GM21528 (cell line): ENCODE measurements around the gene MLH1.
"Not testable (repeated sequence)": the region's sequence is repeated elsewhere in the genome, so short reads cannot be mapped to it uniquely, and the experiment has no call there.

Experiments used
- ATAC-seq: cut with Tn5 transposase; IDR thresholded peaks from one replicate; pipeline ENCODE4 v1.9.1; 2021; ENCODE audit warnings: mild to moderate bottlenecking, moderate library complexity; ENCODE audit not compliant: unreplicated experiment, low FRiP score

Gene MLH1

DNA sequence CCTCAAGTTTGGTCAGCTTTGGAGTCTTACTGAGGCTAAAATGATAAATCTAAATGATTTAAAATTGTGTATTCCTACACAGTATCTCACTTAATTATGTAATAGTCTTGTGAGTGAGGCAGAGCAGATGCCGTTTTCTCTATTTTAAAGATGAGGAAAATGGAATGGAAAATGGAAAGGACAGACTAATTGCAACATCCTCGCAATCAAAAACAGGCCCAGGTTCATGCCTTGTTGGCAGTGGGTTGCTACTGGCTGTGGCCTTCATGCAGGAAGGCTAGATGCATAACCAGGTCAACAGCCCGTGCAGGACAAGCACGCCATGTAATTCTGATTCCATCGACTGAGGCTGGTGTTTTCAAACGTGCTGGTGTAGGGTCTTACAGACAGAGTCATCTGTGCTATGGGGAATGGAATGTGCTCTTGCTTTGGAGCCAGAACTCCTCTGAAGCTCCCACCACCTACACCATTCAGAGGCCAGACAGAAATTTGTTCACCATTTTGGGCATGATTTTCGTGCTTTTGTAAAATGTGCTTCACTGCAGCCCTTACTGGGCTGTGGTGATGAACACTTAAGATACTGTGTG, 37.9 kb downstream of the MLH1 start:
- ATAC-seq, result no peak

DNA sequence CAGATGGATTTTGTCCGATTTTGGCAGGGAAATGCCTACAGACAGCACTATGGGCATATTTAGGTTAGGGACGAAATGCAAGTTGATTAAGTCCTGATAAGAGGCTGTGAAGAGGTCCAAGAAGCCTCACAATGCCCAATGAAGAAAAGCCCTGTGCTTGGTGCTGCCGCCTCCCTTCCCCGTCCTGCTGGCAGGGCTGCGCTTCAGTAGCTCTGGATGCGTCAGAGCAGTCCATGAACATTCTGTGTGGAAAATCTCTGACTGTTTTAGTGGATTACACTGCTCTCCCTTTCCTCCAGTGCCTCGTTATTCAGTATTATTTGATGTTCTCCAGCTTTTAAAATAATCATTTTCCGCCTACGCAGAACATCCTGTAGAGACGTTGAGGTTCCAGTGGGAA, 39.6 kb downstream of the MLH1 start:
- ATAC-seq, result no peak

DNA sequence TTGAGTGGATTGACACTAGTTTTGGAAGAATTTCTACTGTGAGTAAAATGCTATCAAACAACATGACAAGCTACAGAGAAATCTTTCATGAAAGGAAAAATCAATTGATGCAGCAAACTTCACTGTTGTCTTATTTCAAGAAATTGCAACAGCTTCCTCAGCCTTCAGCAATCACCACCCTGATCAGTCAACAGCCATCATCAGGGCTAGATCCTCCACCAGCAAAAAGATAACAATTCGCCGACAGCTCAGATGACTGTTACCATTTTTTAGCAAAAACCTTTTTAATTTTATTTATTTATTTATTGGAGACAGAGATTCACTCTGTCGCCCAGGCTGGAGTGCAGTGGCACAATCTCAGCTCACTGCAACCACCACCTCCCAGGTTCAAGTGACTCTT, 44.0 kb downstream of the MLH1 start:
- ATAC-seq, result no peak

DNA sequence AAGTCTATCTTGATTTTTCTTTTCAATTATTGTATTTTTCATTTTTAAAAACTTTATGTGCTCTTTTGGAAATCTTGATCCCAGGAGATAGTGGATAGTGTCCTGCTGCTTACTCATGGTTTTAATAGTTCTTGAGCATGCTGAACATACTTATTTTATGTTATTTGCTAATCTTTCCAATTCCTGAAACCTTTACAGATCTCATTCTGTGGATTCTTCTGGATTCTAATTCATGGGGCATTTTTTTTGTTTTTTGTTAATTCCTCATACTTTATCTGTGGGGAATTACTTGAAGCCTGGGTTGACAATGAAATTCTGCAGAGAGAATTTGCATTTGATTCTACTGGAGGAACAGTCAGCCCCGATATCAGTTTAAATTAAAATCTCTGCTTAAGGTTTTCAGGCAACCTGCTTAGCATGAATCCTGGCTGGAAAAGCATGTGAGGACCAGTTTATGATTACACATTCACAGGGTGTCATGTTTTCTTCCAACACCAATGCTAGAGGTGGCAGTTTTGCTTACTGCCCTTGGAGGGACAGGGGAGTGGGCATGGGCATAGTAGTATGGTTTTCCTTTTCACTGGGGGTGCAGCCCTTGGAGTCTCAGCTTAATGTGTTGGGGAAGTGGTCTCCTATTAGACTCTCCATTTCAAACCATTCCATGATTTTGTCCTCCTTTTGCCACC, 46.0 kb downstream of the MLH1 start:
- no peak for ATAC-seq

DNA sequence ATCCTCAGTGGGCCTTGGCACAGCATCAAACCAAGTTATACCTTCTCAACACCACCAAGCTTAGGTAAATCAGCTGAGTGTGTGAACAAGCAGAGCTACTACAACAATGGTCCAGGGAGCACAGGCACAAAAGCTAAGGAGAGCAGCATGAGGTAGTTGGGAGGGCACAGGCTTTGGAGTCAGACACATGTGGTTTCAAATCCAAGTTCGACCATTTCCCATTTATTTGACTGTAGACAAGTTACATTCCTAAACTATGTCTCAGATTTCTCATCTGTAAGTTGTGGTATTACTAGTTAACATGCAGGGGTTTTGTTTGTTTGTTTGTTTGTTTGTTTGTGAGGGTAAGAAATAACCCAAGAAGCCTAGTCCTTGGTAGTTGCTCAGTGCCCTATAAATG, 46.9 kb downstream of the MLH1 start:
- ATAC-seq, result no peak

DNA sequence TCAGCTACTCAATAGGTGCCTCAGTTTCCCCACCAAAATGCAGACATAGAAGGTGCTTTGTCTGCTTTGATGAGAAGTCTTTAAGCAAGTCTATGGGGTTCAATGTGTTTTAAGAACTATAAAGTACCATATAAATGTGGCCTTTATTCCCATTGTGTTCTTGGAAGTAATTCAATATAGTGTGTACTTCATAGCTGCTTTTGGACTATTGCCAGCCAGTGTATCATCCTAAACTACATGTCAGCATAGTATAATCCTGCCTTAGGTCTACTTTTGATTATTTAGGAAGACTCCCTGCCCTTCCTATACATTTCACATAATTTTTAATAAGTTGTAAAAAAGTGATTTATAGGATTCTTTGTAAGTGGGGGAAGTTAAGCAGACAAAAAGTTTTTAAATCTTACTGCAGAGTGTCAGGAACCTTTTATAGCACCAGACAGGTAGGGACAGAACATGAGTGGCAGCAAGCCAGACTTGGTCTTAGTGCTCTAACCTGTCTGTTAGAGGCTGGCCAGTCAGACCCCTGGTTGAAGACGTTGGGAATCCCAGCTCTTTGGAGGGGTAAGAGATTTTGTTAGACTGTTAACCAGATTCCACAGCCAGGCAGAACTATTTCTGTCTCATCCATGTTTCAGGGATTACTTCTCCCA, 48.4 kb downstream of the MLH1 start:
- ATAC-seq, result no peak

DNA sequence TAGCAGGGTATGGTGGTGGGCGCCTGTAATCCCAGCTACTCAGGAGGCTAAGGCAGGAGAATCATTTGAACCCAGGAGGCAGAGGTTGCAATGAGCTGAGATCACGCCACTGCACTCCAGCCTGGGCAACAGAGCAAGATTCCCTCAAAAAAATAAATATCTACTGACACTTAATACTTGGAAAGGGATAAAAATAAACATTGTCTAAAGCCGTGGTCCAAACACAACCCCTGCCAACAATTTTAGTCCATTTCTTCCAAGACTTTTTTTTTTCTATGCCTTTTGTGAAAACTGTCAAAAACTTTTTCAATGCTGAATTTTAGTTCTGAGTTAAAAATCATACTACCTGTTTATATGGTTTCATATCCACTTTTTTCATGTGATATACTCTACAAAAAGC, 49.4 kb downstream of the MLH1 start:
- ATAC-seq, result not testable (repeated sequence)

DNA sequence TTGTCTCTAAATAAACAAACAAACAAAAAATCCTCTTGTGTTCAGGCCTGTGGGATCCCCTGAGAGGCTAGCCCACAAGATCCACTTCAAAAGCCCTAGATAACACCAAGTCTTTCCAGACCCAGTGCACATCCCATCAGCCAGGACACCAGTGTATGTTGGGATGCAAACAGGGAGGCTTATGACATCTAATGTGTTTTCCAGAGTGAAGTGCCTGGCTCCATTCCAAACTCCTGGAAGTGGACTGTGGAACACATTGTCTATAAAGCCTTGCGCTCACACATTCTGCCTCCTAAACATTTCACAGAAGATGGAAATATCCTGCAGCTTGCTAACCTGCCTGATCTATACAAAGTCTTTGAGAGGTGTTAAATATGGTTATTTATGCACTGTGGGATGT, 57.0 kb downstream of the MLH1 start:
- ATAC-seq, result no peak

DNA sequence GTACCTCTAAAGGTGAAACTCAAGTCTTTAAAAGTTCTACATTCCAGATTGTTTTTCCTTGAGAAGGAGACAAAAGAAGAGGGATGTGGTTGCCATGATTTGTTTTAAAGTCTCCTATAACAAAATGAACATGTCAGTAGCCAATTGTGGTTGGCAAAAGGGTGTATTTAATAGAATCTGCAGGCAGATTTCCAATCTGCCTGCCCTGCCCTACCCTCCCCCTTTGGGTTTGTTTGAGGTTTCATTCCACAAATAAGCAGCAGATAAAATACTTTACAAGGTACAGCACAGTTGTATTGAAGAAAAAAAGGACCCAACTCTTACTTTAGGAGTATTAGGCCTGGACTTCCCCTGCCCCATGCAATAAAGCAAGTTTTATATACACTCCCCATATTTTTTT, 59.5 kb downstream of the MLH1 start:
- ATAC-seq, result no peak

DNA sequence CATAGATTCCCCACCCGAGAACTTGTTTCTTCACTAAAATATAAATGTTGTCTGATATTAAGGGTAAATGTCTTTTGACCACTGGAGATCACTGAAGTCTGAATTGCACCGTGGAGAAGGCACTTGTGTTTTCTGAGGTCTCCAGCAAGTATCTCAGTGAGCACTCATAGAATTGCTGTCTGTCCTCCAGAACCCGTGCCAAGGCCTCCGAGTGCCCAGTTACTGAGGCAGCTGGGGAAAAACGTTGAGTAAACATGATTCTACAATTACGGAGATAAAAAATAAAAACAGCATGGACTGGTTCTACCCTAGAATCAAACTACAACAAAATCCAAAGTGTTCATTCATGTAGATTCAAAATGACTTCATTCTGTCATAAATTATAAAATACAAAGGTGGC, 60.0 kb downstream of the MLH1 start:
- ATAC-seq, result no peak

DNA sequence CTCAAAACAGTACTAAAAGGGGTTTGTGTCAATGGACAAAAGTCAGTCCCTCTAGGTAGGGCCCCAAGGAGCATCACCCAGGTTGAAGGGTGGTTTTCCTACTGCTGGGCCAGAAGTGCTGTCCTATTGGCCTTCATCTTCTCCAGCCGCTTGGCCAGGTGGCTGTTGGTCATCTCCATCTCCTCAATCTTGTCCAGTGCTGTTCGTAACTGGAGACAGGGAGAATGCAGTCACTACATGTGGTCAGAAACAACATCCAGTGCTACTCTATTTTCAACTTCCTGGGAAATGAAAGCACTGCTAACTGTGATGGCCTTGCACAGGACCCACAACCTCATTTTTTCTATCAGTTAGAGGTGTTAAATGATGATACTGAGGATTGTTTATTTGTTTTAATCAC, 60.4 kb downstream of the MLH1 start:
- ATAC-seq, result no peak

DNA sequence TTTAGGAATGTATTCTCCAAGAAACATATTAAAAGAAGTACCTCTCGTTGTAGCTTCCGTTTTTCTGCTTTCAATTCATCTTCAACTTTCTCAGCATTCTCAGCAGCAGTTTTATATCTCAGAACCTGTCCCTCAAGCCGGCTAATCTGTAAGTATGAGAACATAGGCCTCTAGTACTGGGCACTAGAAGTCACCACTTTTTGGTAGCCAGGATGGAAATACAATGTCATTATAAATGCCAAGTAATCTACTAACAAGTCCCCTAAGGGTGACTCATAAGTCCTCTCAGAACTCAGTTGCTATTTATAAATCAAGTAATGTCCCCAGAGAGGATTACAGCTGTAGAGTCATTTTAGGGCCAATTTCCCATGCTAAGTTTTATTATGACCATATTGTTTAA, 61.1 kb downstream of the MLH1 start:
- peak; percentile 63 for ATAC-seq

DNA sequence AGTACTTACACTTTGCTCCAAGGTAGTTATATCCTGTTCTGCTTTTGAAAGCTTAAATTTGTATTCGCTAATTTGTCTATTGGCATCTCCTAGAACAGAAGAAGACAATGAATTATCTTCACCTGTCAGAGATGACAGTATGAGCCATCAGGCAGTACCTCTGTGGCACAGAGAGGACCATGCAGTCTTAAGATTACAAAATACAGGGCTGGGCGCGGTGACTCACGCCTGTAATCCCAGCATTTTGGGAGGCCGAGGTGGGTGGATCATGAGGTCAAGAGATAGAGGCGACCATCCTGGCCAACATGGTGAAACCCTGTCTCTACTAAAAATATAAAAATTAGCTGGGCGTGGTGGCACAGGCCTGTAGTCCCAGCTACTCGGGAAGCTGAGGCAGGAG, 61.8 kb downstream of the MLH1 start:
- not testable (repeated sequence) for ATAC-seq

DNA sequence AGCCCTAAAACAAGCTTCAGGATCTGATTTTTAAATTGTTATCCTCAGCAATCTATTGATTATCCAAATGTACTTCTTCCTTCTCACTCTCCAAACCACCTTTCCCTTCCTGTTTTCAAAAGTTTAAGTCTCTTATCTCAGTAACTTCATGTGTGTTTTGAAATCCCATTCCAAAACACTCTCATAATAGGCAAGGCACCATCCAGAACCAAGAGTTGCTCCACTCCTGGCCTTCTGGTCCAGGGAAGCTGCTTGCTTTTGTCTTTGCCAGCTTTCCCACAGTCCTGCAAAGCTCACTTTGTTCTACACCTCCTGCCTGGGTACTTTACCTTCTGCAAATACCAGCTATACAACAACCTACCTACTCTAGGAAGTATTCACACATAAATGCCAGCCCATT, 63.5 kb downstream of the MLH1 start:
- no peak for ATAC-seq

DNA sequence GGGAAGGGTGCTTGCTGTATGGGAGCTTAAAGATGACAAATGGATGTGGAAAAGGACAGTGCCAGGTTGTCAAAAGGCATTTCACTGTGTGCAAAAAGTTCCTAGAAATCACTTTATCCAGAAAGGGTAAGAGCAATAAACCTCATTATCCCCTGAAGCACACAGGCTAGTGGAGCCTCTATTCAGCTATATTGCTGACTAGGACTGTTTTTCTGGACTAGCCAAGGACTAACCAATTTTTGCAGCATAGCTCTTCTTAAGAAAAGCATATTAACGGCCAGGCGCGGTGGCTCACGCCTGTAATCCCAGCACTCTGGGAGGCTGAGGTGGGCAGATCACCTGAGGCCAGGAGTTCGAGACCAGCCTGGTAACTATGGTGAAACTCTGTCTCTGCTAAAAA, 64.8 kb downstream of the MLH1 start:
- ATAC-seq, result no peak

DNA sequence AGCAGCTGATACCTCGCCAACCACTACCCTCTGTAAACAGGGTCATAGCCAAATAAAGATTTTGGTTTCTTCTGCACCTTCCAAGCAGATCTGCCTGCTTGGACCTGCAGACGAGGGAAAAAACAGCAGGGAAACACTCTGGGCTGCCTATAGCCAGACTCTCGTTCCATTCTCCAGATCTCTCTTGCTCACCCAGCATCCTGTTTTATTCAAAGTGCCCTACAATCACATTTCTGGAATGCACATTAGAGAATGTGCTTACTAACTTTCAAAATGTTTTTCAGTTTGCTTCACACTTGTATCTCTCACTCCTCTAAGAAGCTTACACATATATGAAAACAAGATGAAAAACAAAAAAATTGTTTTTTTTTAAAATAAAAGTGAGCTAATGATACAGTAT, 71.4 kb downstream of the MLH1 start:
- no peak for ATAC-seq

DNA sequence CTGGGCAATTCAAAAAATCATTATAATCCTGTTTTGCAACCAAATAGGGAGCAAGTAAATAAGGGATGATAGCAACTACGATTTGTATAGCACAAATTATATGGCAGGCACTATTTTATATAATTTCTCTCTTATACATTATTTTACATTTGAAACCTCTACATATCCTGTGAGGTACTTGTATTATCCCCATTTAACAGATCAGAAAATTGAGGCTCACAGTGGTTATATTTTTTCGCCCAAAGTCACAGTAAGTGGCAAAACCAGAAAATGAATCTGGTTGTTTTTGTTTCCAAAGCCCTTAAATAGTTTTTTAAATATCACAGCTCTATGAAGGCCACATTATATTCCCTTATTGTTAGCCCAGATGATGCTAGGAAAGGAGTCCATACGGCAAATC, 74.3 kb downstream of the MLH1 start:
- no peak for ATAC-seq

DNA sequence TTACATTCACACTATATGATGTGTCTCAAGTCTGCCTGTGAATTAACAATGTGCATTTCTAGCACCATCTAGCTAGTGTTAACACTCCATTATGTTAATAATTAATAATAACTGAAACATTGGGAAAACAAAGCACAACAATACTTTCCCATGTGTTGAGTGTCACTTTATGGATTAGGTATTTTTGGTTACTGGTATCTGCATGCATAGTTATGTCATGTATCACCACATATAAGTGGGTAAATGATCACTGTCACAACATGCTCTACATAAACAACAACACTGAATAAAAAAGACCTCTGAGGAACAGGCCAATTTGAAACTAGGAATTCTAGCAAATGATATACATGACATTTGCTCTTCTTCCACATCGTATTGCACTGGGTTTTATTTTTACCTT, 74.7 kb downstream of the MLH1 start:
- no peak for ATAC-seq

DNA sequence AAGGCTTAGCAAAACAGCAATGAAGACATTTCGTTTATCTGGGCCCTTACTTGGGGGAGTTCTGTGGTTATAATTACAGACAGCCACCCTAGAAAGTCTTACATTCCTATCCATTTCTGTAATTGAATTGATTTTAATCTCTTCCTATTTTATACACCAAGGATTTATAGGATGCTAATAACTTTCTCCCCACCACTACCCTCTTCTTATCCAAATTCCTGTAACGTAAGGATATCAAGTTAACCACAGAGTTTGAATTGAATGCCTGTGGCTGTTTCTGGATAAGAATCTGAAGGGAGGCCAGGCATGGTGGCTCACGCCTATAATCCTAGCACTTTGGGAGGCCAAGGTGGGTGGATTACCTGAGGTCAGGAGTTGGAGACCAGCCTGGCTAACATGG, 78.6 kb downstream of the MLH1 start:
- ATAC-seq, result no peak

DNA sequence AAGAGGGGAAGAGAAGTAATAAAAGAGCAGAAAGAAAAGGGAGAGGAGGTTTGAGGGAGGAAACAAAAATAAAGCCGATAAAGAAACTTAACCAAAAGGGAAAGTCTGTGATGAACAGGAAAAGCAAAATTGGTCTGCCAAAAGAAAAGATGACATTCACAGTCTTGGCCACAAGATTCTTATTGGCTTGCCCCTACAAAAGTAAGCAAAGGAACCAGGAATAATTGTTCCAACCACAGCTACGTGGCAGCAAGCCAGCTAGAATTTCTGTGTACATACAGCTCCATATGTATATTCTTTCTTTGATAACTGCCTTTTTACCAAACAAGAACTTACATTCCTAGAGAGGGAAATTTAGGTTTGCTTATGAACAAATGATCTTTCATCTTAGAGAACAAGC, 79.6 kb downstream of the MLH1 start:
- no peak for ATAC-seq

DNA sequence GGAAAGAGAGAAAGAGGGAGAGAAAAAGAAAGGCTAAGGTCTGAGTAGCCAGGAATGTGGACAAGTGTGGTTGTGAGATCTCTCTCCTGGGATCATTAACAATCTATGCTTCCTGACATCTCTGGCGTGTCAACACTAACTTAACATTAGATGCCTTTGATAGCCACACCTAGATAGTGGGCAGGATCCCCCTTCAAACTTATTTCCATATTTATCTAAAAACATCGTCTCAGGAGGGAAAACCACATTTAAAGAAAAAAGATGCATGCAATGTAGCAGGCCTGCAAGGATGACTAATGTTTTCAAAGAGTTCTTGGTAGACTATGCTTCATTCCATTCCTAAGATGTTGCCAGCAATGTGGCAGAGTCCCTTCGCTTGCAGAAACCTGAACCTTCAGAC, 80.9 kb downstream of the MLH1 start:
- no peak for ATAC-seq

DNA sequence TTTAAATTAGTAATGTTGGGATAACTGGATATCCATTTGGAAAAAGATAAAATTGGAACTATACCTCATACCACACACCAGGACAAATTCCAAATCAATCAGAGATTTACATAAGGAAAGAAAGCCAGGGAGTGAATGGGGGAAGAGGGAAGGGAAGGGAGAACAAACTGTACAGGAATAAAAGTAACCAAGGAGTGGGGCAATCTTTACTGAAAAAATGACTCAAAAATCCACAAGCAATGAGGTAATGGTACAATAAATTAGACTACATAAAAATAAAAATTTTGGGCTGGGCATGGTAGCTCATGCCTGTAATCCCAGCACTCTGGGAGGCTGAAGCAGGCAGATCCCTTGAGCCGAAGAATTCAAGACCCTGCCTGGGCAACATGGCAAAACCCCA, 82.6 kb downstream of the MLH1 start:
- no peak for ATAC-seq
